Stimulated activated CD4-positive, alpha-beta T cell treated with anti-CD3 and anti-CD28 coated beads, Interleukin-1b, Interleukin-23, amount 100 ng/mL, for 1 hour (primary cell): Measurements from ENCODE around the gene CHMP4A.
A peak's percentile ranks its signal among the peaks of the same experiment; 100 is the strongest.

ENCODE experiments used
- DNase-seq, 2 donors: peaks; one replicate each; pipeline ENCODE4 v3.0.0-alpha.2; 2020; ENCODE audit warnings: low read depth in 2 of 2

CHMP4A gene

DNA sequence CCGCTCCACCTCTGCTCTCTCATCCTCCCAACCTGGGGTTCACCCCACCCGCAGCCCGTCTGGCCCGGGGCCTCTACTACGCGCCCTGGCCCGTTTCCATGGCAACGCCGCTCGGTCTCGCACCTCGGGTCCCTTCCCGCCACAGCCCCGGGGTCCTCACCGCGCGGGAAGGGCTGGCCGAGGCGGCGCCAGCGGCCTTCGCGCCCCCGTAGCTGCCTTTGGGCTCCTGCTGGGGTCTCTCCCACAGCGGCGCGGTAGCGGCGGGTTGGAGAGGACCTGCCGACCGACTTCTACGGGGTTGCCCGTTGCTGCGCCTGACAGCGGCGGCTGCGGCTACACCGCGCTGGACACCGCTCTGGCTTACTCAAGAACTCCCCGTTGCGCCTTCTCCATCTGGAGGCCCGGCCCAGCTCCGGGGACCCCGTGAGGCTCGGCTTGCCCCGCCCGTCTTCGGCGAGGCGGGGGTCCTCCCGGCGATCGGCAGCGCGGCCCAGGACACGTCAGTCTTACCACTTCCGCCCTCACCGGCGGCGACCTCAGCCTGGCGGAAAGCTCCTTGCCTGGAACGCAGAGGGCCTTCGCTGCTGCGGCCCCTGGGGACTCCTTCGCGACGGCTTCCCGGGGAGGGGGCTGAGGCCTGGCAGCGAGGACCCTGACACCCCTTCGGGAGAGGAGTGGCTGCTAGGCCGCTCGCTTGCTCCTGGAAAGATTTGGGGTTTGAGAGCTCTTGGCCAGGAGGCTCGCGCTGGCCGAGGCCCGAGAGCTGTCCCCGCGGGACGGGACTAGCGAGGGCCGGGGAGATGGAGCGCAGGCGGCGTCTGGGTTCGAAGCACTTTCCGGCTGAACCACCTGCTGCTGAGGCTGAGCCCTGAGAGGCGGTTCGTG is 17.9 kb downstream of the CHMP4A start, which contains the start of gene TM9SF1:
TSS of gene TM9SF1 (minus strand) at position 256 of the 885 bp plus-strand sequence. CDS start 422 bp downstream, outside the sequence.
- DNase-seq: peak; percentile 68

DNA sequence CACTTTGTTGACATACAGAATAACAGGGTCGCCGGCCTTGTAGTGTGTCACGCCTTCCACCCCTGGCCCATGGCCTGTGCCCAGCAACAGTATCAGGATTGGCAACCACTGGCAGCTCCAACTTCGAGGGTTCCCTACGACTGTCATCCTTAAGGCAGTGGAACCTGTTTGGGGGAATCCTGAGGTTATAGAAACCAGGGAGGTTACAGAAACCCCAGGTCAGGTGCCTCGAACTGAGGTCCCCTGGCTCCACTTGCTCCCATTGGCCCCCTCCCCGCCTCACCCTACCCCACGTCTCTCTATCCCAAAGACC is 18.5 kb downstream of the CHMP4A start:
- no peak for DNase-seq

DNA sequence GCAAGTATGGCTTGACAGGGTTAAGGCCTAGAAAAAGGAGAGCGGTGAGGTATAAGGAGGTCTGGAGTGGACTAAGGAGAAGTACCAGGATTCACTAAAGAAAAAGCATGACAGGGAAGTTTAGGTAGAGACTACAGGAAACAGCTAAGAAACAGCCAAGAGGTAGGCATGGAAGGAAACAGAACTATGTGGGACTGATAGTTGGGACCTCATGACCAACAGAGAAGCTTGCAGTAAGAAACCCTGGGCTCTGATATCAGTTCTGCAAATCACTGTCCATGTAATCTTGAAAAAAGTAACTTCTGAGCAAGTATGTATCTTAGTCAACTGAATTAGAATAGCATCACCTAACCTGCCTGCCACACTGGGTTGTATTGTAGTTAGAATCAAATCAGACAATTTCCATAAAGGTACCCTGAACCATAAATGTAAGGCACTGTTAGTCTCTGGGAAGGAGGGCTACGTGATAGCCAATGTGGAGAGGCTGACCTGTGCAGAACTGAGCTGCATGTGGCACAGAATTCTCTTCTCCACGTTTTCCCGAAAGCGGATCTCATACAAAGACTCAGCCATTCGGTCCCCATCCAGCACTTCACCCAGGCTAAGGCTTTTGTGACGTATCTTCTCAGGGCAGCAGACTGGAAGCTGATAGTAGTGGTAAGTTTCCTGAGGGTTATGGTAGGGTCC is 19.0 kb downstream of the CHMP4A start:
- DNase-seq: no peak

DNA sequence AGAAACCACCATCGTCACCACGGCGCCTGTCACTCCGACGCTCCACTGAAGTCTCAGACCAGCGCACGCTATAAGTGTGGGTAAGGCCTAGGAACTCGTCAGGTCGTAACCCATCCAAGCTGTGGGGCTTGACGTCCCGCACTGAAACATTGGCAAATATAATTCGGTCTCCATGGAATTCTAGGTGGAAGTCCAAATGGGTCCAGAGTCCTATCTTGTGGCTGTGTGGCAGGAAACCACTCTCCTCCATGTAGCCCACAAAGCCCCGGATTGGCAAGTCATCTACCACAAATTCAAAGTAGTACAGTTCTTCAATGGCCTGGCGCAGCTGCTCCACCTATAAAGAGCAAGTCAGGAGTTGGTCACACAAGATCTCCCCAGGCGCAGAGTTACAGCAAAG is 20.4 kb downstream of the CHMP4A start:
- no peak for DNase-seq

DNA sequence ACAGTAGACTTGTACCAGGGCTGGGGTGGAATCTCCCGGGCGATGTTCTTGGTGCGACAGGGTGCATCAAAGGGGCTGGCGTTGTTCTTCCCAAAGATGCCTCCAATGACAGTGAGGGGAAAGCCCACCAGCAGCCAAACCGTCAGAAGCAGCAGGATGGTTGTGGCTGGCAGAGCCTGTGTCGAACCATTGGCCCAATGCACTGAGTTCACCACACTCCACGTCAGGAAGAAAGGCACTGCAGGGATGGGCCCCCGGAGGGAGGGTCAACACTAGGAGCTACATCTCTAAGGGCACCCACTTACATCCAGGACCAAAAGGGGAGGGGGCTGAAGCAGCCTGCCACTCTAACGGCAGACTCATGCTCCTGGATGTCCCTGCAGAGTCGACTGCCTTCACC is 22.9 kb downstream of the CHMP4A start:
- DNase-seq: no peak

DNA sequence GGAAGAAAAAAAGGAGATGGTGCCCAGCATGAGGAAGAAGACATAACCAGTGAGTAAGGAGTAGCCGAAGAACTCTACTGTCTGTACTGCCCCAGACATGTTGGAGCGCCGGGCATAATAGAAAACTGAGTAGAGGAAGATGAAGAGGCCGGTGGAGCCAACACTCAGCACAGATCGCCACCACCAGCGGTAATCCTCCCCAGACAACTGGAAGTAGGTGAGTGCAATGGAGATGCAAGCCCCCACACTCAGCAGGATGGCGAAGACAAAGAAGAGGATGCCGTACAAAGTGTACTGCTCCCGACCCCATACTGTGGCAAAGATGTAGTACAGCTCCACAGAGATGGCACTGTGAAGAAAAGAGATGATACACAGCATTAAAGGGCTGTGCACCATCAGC is 23.8 kb downstream of the CHMP4A start:
- DNase-seq: no peak

DNA sequence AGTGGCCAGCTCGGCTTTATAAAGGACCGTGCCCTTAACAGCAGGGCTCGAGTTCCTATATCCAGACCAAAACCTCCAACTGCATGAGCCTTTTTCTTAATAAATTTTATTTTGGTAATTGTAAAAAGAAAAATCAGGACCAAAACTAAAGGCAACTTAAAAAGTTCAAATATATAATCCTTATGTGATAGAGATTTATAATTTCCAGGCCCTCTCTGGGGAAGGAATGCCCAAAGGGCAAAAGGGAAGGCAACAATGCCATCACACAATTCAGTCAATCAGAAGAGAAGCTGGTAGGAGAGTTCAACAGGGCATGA is 24.3 kb downstream of the CHMP4A start:
- no peak for DNase-seq

DNA sequence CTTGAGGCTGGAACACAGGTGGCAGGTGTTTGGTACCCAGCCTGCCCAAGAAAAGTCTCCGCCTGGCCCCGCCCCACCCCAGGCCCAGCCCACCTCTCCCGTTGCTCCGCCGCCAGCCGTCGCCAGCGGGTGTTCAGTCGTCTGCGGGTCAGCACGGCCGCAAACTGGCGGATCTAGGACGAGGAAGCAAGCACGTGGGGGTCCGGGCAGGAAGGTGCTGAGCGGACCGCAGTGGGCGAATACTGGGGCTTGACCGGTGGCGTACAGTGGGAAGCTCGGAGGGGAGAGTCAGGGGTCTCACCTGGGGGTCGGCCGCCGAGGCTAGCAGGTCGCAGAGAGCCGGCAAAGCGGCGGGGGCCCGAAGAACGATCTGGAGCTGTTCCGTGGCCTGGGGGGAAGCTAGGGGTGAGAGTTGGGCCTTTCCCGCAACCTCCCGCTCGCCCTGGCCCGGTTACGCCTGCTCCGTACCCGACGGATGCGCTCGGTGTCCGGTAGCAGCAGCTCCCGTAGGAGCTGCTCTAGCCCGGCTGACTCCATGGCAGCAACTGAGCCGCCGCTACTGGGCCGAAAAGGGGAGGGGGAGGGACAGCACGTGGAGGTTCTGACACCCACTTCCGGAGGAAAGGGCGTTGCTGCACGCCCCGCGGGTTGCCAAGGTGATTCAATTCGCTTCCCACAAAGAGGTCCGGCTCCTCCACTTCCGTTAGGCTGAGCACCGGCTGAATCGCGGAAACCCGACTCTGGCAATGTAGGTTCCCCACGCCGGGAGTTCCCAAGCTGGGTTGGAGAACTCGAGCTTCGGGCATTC is 24.8 kb downstream of the CHMP4A start, which contains the start of gene IPO4:
TSS of gene IPO4 (minus strand) at position 566 of the 808 bp plus-strand sequence. CDS start at position 537, 29 bp downstream.
- peak; percentile 82 to 87 for DNase-seq

DNA sequence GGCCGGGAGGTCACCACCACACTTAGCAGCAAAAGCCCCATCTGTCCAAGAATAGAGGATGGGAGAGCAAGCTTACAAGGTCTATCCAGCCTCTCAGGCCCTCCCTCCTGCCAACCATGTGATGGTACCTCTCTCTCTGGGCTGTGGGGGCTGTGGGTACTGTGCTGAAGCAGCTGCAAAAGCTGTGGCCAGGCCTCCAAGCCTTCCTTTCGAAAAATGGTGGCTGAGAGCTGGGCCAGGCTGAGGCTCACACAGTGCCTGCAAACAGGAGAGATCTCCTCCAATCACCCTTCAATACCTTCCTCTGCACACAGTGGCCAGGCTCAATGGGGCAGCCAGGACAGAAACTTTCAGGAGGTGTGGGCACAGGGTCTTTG is 25.8 kb downstream of the CHMP4A start:
- no peak for DNase-seq

DNA sequence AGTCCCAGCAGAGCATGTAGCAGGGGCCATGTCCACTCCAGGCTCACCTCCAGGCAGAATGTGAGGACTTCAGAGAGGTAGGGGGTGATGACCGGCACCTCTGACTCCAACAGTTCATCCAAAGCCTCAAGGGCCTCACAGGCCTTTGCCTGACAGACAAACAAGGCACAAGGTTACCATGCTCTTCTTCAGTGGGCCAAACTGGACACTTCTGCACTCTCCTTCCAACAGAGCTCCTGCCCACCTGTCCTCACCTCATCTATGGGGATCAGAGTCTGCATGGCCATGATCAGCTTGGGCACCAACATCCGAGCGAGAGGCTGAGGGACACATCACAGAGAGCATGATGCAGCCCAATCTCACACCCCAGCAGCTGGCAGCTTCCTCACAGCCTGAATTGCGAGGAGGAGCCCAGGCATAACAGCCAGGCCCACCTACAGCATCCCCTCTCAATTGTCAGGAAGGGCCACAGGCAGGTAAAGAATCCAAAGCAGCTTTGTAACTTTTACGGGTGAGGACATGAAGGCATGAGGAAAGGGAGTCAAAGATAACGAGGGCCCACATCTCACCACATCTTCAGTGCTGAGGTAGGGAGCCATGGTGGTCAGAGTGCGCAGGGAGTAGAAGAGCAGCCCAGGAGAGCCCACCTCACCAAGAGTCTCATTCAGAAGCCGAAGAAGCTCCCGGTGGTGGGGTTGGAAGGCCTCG is 26.3 kb downstream of the CHMP4A start:
- DNase-seq: no peak

DNA sequence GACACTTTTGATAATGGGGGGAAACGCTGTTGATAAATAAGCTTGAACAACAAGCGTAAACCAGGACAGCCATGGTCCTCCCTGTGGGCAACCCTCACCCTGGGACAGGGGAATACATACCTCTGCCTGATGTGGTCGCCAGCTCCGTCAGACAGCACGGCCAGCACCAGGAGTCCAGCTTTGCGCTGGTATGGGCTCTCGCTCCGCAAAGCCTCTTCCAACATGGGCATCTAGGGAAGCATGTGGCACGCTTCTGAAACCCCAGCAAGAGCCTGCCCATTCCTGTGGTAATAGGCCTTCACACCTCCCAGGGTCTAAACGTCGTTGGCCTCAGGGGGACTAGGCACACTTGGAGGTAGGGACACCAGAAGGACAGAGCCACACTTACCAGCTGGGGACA is 27.5 kb downstream of the CHMP4A start:
- no peak for DNase-seq

DNA sequence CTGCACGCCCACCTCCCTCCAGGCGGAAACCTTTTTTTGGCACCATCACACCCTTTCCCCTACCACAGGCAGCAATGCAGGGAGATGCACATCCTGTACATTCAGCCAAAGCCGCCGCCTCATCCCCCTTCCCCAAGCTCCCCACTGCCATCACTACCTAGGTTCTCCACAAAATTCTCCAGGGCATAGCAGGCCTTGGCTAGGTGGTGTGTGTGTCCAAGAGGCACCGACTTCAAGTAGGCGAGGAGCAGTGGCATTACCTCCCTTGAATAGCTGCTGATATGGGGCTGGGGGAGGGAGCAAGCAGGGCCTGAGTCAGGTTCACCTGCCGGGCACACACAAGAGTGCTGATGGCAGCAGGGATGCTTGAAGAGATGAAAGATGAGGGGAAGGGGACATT is 28.3 kb downstream of the CHMP4A start:
- no peak for DNase-seq

DNA sequence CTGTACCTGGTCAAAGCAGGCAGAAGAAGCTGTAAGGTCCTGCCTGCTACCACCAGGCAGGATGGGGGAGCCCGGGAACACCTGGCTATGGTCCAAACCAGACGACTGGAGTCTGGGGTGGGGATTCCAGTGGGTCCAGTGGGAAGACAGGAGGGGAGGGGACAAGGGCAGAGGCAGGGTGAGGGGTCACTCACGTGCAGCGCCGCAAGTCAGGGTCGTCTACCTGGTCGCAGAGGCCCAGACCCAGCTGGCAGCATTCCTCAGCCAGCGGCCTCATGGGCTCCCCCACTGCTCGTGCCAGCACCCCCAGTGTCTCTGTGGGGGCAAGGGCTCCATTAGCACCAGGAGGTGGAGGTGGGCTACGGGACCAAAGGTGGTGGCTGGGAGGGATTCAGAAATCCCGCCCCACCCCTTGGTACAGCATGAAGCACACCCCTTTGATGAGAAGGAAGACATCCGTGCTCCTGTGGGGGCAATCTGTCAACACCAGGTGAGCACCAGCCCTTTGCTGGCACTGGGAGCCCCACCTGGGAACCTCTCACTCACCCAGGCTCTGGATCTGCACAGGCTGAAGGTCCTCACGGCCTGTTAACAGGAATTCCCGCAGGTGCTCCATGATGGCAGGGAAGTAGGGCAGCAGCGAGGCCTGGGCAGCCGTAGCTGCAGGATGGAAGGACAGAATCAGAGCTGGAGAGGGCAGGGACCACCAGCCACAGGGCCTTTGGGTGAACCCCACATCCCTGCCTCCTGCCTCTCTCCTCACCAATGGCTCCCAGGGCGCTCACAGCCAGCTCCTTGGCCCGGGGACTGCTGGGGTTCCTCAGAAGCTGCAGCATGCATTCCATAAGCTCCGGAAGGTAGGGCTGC is 29.0 kb downstream of the CHMP4A start:
- DNase-seq: no peak

DNA sequence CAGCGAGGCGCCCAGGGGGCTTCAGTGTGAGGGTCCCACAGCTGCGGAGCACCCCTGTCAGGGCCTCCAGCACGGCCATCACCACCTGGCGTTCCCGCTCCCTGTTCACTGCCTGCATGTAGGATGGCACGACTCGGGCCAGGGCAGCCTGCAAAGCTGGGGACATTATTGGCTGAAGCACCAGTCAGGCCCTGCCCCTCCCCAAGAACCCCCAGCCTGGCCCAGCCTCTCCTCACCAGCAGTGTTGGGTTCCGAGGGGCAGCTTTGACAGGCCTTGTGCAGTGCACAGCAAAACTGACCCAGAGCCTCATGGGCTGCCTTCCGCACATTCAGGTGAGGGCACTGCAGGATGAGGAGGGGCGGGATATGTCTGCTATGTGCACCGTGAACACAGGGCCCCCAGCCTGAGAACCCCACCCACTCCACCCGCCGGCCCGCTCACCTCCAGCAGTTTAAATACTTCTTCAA is 30.2 kb downstream of the CHMP4A start:
- no peak for DNase-seq

DNA sequence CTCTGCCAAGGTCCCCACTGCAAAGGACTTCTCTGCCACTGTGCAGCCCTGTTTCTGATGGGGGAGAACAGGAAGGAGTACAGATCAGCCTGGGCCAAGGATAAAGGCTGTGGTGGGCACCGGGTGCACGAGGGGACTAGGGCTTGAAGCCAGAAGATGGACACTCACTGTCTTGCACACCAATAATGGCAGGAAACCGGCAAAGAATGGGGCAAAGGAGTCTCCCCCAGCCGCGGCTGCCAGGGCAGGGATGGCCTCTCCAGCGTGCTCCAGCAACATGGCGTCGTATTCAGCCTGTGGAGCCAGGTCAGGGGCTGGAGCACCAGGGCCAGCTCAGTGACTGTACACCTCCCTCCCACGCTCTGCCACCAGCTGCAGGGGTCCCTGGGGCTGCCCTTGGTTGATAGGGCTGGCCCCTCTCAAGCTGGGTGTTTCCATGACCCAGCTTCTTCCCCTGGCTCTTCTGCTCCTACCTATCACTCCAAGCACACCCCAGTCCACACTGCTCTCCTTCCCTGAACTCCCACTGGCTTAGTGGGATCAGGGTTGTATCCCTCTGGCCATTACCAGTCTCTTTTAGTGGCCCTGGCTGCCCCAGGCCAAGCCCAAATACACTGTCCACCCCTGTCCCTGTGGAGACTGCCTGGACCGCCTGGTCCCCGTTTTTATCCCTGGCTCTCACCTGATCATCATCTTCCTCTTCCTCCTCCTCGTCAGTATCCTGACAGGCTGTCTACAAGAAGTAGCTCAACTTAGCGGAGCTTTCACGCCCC is 31.0 kb downstream of the CHMP4A start:
- DNase-seq: no peak

DNA sequence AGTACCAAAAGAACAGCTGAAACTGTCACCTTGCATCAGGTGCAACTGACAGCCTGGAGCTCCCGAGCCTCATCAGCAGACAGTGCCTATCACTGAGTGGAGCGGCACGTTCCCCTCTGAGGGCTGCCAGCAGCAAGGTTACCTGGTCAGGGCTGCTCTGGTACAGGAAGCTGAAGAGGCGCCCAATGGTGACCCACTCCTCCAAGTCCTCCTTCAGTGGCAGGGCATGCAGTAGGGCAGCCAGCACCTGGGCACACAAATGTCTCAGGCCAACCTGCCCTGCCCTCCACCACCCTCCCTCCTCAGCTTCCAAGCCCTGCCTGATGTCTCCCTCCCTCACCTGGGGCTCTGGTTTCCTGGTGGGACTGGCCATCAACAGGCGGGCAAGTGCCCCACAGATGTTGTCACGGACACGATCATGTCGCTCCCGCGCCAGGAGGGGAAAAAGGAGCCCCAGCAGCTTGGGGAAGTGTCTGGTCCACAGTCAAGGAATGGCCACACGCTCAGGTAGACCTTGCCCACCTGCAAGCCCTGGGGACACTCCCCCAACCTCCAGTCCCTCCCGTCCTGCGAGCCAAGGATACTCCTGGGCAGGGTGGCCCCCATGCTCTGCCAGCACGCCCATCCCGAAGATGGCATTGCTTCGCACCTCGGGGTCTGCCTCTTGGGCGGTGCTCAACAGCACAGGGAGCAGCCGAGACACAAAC is 31.8 kb downstream of the CHMP4A start:
- DNase-seq: no peak

DNA sequence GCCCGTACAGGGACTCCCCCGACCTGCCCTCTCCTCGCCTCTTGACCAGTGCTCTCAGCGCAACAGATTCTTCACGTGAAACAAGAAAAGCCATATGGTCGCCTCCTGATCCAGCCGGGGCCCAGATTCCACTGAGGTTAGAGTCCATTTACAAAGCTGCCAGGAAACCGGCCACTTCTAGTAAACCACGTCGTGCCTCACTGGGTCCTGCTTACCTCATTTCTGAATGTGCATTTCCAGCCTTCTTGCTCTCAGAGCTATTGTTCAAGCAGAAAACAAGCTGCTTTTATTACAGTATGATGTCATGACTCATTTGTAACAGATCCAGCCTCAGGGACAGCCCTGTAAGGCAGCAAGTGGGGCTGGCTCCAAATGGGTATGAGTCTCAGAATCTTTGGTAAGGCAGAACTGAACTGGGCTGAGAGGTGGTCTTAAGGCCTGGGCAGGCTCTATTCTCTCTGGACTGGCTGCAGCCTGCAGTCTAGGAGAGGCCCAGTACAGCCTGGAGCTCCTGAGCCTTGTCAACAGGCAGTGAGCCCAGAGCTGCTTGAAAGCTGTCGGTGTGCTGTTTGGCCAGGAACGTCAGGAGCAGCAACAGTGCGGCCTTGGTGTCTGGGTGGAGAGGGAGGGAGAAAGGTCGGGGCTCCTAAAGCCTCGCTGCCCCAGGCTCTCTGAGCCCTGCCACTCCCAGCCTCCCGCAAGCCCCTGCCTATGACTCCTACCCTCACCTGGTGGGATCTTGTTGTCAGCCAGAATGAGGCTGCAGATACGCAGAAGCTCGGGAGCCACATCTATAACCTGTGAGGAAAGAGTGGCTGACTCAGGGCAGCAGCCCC is 33.1 kb downstream of the CHMP4A start:
- DNase-seq: no peak

DNA sequence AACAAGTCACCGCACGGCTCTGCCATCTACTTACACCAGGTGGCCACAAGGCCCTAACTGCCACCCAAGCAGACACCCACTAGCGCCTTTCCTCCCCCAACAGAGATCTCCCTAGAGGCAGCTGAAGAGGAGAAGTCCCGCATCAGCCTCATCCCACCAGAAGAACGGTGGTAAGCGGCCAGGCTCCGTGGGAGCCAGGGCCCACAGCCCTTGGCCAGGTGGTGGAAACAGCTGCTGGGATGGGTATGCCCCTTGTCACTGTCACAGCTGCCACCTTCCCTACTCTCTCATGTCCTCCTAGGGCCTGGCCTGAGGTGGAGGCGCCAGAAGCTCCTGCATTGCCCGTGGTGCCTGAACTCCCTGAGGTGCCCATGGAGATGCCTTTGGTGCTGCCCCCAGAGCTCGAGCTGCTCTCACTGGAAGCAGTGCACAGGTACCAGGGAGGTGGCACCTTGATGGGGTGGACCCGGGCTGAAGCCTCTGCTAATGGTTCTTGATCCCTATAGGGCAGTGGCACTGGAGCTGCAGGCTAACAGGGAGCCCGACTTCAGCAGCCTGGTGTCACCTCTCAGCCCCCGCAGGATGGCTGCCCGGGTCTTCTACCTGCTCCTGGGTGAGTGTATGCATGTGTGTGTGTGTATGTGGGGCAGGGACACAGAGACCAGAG is 33.9 kb downstream of the CHMP4A start:
- no peak for DNase-seq
